Hepatocyte (in vitro differentiated cells): ENCODE data around the gene ANKRD33. TPM values are rescaled to one million over a fixed set of nuclear protein-coding genes. Genes with fewer than 3 reads are reported as not detected.

Experiments used
- DNase-seq: peaks from one replicate; pipeline ENCODE4 v3.0.0-alpha.2; 2016; ENCODE audit warnings: low spot score
- H2AFZ ChIP-seq: fragments of 200-600 bp; sonication (generic); 2 replicates; pipeline ENCODE4 v1.6.0; 2016; ENCODE audit warnings: antibody characterized with exemption, mild to moderate bottlenecking
- H3K27ac ChIP-seq: fragments of 200-600 bp; sonication (generic); 2 replicates; pipeline ENCODE4 v1.5.1; 2016; ENCODE audit warnings: mild to moderate bottlenecking
- H3K27me3 ChIP-seq: fragments of 200-600 bp; sonication (generic); 2 replicates; pipeline ENCODE4 v1.6.1; 2016
- H3K36me3 ChIP-seq: fragments of 200-600 bp; sonication (generic); replicated peaks from 2 replicates; pipeline ENCODE4 v1.5.1; 2016; ENCODE audit warnings: low read depth; ENCODE audit not compliant: insufficient read depth
- H3K4me1 ChIP-seq: fragments of 200-600 bp; sonication (generic); 2 replicates; pipeline ENCODE4 v1.5.1; 2016; ENCODE audit warnings: mild to moderate bottlenecking, moderate library complexity; ENCODE audit not compliant: insufficient read depth
- H3K4me2 ChIP-seq: fragments of 200-600 bp; sonication (generic); 2 replicates; pipeline ENCODE4 v1.6.0; 2016
- H3K4me3 ChIP-seq: fragments of 200-600 bp; sonication (generic); 2 replicates; pipeline ENCODE4 v1.5.1; 2016; ENCODE audit warnings: mild to moderate bottlenecking
- H3K79me2 ChIP-seq: fragments of 200-600 bp; sonication (generic); 2 replicates; pipeline ENCODE4 v1.6.0; 2017; ENCODE audit warnings: mild to moderate bottlenecking
- H3K9me2 ChIP-seq: fragments of 200-600 bp; sonication (generic); replicated peaks from 2 replicates; pipeline ENCODE4 v1.6.0; 2017; ENCODE audit warnings: mild to moderate bottlenecking; ENCODE audit not compliant: insufficient read depth
- H3K9me3 ChIP-seq: fragments of 200-600 bp; sonication (generic); 2 replicates; pipeline ENCODE4 v1.5.1; 2016; ENCODE audit warnings: low read depth, mild to moderate bottlenecking
- H4K20me1 ChIP-seq: fragments of 200-600 bp; sonication (generic); 2 replicates; pipeline ENCODE4 v1.6.0; 2016; ENCODE audit warnings: mild to moderate bottlenecking; ENCODE audit not compliant: insufficient read depth, poor library complexity, severe bottlenecking
- CTCF ChIP-seq: fragments of 200-600 bp; sonication (generic); IDR thresholded peaks from 2 replicates; pipeline ENCODE4 v1.5.1; 2016; ENCODE audit warnings: antibody characterized with exemption, mild to moderate bottlenecking; ENCODE audit not compliant: poor library complexity
- EZH2 ChIP-seq: fragments of 200-600 bp; sonication (generic); IDR thresholded peaks from 2 replicates; pipeline ENCODE4 v1.6.1; 2016; ENCODE audit warnings: antibody characterized with exemption, mild to moderate bottlenecking, borderline replicate concordance
- EZH2phosphoT487 ChIP-seq: fragments of 200-600 bp; sonication (generic); IDR thresholded peaks from one replicate; pipeline ENCODE4 v1.6.1; 2018; ENCODE audit warnings: antibody characterized with exemption, mild to moderate bottlenecking, low read depth, moderate library complexity; ENCODE audit not compliant: unreplicated experiment, severe bottlenecking
- WGBS: methylation state at CpG from one replicate; pipeline ENCODE4 v1.1.6; 2016; ENCODE audit warnings: low lambda C conversion rate; ENCODE audit errors: missing lambda C conversion rate; 5-methylcytosine and 5-hydroxymethylcytosine counted together
- polyA plus RNA-seq: library from polyadenylated mRNA; unstranded; fragments of >200 nt; fragmentation: Nextera tagmentation; extraction: Ambion mirVana; gene quantifications from 2 replicates; pipeline ENCODE4 v1.2.1, GENCODE V29; 2016
- total RNA-seq: library from RNA; depleted of rRNA; stranded (reverse); fragments of >200 nt; gene quantifications from 2 replicates; pipeline ENCODE4 v1.2.3, GENCODE V29; 2014

ANKRD33 gene
- total and polyA plus RNA-seq, 2 experiments from 2014 or later = 0.12 TPM; not detected in 1

- no peaks in the 10 kb centered on the region for H3K79me2 ChIP-seq
- H3K4me2 ChIP-seq = peak overlapping the region; percentile 68
- no peaks in the 10 kb centered on the region for H3K9me2 ChIP-seq
- H3K27me3 ChIP-seq = no peaks in the 10 kb centered on the region
- TF ChIP-seq EZH2 (no peak), EZH2phosphoT487 (no peak), CTCF (no peak)
- H3K4me1 ChIP-seq = no peaks in the 10 kb centered on the region
- 66% methylated on average over 15 of the region's 15 CpGs for WGBS
- no peak overlapping the region for H2AFZ ChIP-seq
- no peak for DNase-seq
- H4K20me1 ChIP-seq = no peaks in the 10 kb centered on the region
- no peaks in the 10 kb centered on the region for H3K36me3 ChIP-seq
- H3K4me3 ChIP-seq = no peak overlapping the region
- H3K27ac ChIP-seq = no peak overlapping the region
- H3K9me3 ChIP-seq = no peaks in the 10 kb centered on the region
Observed at GRCh38 chr12:51888316-51889215, 663 bp downstream of the ANKRD33 start.

GRCh38 chr12:51889216-51890132 lies 1.6 kb downstream of the ANKRD33 start:
- Histone ChIP-seq H3K9me3 (no peaks in the 10 kb centered on the region), H3K27ac (no peak overlapping the region), H3K79me2 (no peaks in the 10 kb centered on the region), H3K9me2 (no peaks in the 10 kb centered on the region), H4K20me1 (no peaks in the 10 kb centered on the region), H3K4me1 (no peaks in the 10 kb centered on the region), H3K4me3 (no peak overlapping the region), H3K4me2 (no peak overlapping the region), H3K27me3 (no peaks in the 10 kb centered on the region), H3K36me3 (no peaks in the 10 kb centered on the region), H2AFZ (no peak overlapping the region)
- TF ChIP-seq EZH2 (no peak), CTCF (peak; percentile 17), EZH2phosphoT487 (no peak)
- 85% methylated on average over 21 of the region's 21 CpGs for WGBS
- DNase-seq = no peak

DNA sequence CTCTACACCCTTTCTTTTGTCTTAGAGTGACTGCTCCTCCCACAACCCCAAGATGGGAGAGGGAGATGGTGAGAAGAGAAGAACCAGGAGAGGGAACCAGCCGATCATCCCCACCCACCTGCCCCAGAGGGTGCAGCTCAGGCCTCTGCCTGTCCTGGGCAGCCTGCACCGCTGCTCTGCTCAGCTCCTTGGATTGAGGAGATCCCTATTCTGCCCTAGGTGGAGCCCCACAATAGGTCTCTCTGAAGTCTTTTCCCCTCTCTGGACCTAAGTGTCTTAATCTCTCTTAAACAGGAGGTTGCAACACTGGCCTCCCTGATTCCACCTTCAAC lies 2.2 kb downstream of the ANKRD33 start:
- Histone ChIP-seq H3K4me1 (no peaks in the 10 kb centered on the region), H3K9me3 (no peaks in the 10 kb centered on the region), H4K20me1 (no peaks in the 10 kb centered on the region), H3K36me3 (no peaks in the 10 kb centered on the region), H3K27me3 (no peaks in the 10 kb centered on the region), H2AFZ (no peak overlapping the region), H3K4me3 (no peak overlapping the region), H3K27ac (no peak overlapping the region), H3K79me2 (no peaks in the 10 kb centered on the region), H3K4me2 (no peak overlapping the region), H3K9me2 (no peaks in the 10 kb centered on the region)
- 96% methylated on average over 2 of the region's 2 CpGs for WGBS
- no peak for DNase-seq
- TF ChIP-seq CTCF (no peak), EZH2phosphoT487 (no peak), EZH2 (no peak)
